Vagina (tissue), 2 donors: ENCODE results near the gene EXOC2.

ENCODE experiments used
- POLR2A ChIP-seq, 2 donors: fragments of 450-650 bp; IDR thresholded peaks; one replicate each; pipeline ENCODE4 v1.6.1; 2017; ENCODE audit warnings: antibody characterized with exemption in 2 of 2, mild to moderate bottlenecking in 2 of 2, moderate library complexity in 2 of 2
- POLR2AphosphoS5 ChIP-seq, 2 donors: sonication (generic); formaldehyde crosslinking; IDR thresholded peaks; one replicate each; pipeline ENCODE4 v1.9.0; 2017; ENCODE audit warnings: antibody characterized with exemption in 2 of 2, mild to moderate bottlenecking in 2 of 2, low read depth in 1 of 2; ENCODE audit not compliant: insufficient read depth in 1 of 2

DNA sequence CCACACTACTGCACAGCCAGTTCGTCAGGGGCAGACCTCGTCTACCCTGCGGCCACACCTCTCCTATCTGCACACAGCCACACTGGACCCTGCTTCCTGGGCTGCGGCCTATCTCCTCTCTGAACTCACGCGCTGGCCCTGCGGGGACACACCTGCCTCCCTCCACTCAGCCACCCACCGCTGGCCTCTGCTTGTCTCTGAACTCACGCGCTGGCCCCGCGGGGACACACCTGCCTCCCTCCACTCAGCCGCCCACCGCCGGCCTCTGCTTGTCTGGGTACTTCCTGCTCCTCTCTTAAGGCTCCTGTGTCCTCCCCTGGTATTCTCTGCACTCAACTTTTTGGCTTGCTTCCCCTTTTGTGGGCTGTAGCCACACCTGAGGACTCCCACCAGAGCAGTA, 88.4 kb downstream of the EXOC2 start:
- no peak for TF ChIP-seq POLR2A (IDR thresholded peaks at IDR 0.05)
- TF ChIP-seq POLR2AphosphoS5 (IDR thresholded peaks at IDR 0.05; ENCODE audit: insufficient read depth in 1 of 2, low read depth in 1 of 2), result no peak
